GM21737 (cell line): Measurements from ENCODE around the gene SLC25A13.

ENCODE experiments used
- ATAC-seq: cut with Tn5 transposase; IDR thresholded peaks from one replicate; pipeline ENCODE4 v1.9.1; 2021; ENCODE audit warnings: mild to moderate bottlenecking, moderate library complexity; ENCODE audit not compliant: unreplicated experiment

SLC25A13 gene

DNA sequence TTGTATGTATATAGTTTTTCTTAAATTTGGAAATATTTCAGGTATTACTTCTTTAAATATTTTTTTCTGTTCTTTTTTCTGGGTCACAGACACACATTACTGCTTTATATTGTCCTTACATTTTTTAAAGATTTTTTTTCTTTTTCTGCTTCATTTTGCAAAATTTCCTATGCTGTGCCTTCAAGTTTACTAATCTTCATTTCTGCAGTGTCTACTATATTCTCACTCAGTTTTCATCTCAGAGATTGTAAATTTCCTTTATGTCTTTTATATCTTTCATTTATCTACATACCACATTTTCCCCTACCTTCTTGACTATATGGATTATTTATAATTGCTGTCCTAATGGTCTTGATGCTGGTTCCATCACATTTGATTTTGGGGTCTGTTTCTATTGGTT, 210.5 kb downstream of the SLC25A13 start:
- no peak for ATAC-seq

DNA sequence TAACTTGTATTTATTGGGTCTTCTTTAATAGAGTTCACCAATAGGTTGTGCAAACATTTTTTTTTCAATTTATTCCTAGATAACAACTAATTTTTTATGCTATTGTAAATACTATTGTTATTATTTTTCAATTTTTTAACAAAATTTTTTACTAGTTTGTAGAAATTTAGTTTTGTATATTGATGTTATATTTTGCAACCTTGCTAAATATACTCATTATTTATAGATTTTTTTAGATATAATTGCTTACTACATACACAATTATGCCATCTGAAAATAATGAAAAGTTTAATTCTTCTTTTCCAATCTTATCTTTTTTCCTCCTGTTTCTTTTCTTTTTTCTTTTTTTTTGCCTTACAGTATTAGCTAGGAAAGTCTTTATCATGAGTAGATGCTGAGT, 216.9 kb downstream of the SLC25A13 start:
- ATAC-seq: no peak

DNA sequence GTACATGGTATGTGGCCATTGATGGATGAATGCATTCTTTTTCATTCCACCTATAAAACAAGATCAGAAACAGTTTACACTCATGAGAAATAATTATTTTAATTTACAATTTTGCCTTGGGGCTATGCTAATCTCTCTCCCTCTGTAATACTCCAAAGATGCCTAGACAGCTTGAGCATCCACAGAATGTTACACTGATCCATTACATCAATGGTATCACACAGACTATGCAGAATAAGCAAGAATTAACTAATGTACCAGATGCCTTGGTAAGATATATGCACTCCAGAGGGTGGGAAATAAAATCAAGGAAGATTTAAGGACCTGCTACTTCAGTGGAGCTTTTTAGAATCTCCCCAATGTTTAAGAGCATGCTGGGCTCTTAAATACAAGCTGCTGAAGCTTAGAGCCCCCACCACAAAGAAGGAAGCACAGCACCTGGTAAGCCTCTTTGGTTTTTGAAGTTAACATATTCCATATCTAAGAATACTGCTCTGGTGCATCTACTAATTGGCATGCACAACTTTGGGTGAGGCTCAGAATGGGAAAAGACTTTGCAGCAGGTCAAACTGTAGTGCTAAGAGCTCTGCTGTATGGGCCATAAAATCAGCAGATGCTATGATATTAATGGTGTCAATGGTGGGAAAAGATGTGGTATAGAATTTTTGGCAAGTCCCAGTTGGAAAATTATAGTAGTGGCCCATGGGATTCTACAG, 219.6 kb downstream of the SLC25A13 start:
- no peak for ATAC-seq

DNA sequence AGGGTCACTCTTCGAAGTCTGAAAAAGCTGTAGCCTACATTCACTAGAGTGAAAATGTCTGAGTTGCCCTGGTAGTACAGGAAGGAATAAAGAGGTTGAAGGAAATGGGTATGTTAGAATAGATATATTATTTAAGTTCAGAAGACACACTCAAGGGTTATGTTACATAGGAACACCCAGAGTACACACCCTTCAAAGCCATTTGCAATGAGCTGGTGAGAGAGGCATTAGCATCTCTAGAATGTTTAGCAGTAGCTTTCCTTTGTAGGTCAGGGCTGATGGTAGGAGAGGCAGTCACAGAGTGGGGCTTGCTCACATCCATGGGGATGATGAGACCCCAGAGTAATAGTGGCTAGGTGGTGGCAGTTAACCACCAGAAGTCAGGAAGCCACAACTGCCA, 221.2 kb downstream of the SLC25A13 start:
- no peak for ATAC-seq

DNA sequence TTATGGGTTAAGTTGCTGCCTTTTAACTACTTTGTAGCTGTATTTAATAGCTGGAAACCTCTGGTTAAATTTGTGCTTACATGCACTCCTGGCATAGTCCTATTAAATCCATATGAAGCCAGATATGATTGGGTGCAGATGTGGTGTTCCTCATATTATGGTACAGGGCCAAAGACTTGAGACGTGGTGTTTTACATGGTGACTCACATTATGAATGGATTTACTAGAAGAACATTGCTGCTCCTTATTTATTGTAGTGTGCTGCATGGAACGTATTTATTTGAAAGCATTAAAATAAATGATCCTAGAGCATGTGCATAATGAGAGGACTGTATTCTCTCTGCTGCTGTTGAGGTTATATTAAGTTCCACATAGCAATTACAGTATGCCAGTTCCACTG, 224.1 kb downstream of the SLC25A13 start:
- no peak for ATAC-seq

DNA sequence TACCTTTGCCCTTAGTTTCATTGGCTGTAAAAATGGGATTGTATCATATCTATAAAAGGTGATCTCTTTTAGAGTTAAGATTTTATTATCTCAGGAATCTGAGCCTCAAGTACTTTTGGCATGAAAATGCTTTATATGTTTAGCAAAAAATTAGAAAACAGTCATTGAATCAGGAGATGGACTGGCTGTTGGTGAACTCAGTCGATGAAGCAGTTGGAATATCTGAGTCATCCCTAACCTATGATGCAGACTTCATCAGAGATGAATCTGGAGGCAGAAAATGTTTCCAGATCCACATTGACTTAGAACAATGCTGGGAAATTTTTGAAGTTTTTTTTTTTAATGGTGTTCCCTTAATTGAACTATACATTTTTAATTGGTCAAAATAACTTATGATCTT, 228.5 kb downstream of the SLC25A13 start:
- no peak for ATAC-seq

DNA sequence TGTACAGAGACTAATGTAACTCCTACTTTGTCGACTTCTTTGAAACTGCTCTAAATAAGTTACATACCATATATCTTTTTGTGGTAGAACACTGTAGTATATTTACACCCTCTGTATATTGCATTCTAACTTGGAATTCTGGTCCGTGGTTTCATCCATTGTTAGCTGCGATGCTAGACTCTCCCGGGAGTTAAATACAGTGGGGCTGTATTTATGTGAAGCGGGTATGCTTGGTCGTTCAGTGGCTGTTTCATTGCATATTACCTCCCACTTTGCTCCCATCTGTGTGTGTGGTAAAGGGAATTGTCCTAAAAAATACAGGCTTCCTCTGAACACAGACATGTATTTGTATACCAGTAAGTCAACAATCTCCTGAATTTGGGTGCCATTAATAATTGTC, 231.1 kb downstream of the SLC25A13 start:
- ATAC-seq: no peak

DNA sequence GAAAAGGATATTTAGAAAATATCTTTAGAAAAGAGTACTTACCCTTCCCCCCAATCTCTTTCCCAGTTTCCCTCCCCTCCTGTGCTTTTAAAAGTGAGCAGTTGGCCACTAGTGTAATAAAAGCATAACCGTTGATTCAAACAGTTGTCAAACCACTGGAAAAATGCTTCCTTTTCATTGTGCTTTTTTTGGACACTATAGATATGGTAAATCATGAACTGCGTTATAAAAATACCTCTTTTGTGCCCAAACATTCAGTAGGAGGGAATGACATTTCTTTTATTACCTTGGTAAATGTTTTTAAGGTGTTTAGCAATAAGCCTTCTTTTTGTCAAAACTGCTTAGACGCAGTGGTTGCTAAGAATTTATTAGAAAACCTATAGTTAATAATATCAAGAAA, 232.4 kb downstream of the SLC25A13 start:
- ATAC-seq: no peak

DNA sequence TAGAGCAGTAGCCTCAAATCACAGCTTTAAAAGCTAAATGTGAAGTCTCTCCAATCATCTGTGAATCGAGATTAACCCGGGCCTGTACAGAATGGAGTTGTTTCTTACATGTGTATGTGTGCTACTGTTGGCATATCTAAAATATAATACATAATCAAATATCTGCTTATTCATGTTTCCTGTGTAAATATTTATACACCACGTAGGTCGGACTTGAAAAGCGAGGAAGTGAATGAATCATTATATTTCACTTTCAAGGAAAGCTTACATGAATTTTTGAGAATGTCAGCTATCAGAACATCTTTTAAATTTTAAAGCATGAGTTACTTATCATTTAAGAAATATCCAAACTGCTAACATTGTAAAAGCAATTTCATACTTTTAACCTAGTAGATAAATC, 233.3 kb downstream of the SLC25A13 start:
- no peak for ATAC-seq

DNA sequence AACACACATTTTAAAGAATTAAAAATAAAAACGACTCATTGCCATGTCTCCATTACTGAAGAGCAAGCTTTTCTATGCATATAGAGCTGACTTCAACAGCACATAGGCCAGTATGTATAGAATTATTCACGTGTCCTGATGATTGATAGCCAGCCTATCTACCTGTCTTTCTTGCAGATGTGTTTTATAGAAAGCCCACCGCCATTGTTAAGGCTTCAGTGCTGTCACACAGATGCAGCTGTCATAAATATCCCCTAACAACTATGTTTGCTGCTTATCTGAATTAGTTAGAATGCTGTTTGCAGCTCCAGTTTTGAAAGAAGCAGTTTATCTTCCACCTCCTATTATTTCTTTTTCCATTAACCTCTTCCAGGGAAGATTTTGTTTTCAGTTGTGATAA, 235.9 kb downstream of the SLC25A13 start:
- ATAC-seq: no peak

DNA sequence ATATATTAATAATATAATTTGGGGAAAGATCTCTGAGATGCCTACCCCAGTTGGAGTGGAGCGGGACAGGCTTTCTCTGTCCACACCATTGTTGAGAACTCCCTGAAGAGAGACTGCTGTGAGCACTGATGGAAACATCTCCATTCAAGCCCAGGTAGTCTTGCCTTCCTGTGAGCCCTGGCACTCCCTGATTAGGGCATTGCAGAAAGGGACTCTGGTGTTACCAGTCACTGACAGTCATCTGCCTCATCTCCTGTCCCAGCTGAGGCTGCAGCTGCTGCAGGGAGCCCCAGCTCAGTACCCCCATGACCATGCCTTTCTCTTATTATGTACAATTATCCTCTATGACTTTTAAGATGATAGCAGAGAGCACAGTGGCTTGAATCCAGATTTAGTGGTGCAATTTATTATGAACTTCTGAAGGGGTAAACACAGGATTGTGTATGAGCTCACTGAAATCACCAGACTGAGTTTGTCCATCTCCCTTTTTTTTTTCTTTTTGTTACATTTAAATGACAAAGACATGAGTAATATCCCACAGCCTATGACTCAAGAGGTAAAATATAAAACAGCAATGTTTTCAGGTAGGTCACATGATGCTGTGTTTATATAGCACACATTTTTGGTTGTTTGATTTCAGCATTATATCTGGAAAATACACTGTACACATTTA, 236.9 kb downstream of the SLC25A13 start:
- no peak for ATAC-seq

DNA sequence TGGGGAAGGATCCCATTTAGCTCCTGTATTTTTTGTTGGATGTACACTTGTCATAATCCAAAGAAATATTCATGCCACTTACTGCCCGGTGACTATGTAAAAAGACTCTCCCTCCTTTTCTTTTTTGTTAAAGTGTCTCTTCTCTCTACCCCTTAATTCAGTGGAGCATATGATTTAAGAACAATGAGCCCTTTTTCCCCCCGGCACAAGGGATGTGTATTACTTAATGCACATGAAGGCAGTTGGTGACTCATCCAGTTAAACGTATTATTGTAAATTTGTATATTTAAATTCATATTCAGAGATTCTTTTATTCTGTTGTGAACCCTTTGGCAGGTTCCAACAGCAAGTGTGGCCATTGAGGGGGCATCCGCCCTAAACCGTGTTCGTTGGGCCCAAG, 241.9 kb downstream of the SLC25A13 start:
- no peak for ATAC-seq

DNA sequence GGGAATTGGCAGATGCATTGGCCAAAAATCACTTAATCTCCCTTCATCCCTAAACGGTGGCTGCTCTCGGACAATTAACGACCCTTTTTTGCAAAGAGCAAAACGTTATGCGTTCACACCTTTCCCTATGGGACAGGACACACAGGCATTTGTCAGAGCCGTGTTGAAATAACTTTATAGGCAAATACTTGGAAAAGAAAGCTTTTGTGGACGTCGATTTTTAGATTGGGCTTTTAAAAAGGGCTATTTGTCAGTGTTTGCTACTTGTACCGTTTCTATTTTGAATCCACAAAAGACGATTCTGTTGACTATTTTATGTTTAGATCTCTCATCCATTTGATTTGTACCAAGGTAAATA, 245.6 kb downstream of the SLC25A13 start:
- ATAC-seq: no peak

DNA sequence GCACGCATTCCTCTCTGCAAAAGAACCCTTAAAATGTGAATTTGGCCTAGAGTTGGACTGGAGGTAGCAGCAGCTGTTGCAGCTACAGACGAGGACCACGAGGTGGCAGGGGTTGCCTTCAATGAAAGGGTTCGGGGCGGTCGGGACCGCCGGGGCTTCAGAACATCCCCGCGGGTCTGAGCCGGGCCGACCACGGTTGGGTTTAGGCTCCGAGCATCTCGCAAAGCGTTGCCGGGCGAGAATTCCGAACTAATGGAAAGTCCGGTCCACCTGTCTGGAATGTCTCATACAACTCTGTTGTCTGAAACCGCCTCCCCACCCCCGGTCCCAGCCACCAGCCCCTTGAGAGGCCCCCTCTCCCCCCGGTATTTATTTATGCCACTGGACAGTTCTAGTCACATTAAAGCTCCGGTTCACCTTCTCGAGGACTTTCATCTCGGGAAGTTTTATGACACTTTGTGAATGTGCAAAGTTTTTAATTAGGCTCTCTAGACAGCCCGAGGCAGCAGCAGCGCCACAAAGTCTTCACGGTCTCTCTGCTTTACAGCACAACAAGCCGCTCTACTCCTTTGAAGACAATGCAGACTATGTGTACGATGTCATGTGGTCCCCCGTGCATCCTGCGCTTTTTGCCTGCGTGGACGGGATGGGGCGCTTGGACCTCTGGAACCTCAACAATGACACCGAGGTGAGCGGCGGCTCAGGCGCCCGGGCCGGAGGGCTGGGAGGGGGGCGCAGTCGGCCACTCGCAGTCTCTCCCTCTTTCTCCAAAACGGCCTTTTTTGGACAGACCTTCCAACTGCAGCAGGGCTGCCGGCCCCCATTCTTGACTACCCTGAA, 246.2 kb downstream of the SLC25A13 start:
- ATAC-seq: peak; percentile 84

DNA sequence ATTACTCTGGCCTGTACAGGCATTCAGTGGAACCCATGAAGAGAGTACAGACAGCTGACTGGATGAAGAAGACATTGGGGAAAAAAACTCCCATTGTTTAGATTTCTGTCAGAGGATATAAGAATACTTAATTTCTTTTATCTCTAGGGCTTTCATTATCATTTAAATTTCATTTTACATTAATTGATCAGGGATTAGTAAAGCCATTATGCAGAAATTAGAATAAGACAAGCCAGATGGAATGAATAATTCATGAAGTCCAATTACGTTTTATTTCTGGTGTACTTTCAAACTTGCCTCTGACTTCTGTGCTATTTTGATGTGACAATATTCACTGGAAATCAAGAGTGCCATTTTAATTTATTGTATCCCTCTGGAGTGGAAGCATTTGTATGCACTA, 247.0 kb downstream of the SLC25A13 start:
- ATAC-seq: no peak
